Esophagus squamous epithelium (tissue), 4 donors: ENCODE data around the gene SV2A.
A peak's percentile ranks its signal among the peaks of the same experiment; 100 is the strongest.

Source experiments
- CTCF ChIP-seq, 6 experiments: fragments of 450-650 bp in 4 of 6; fragments of 200-600 bp in 2 of 6; sonication (generic) in 2 of 6; IDR thresholded peaks; one replicate each; pipeline ENCODE4 v1.5.1; 2016 to 2019; ENCODE audit warnings: antibody characterized with exemption in 6 of 6, mild to moderate bottlenecking in 4 of 6, moderate library complexity in 4 of 6
- POLR2A ChIP-seq, 4 donors: fragments of 450-650 bp; IDR thresholded peaks; one replicate each; pipeline ENCODE4 v1.6.1; 2017; ENCODE audit warnings: antibody characterized with exemption in 4 of 4, mild to moderate bottlenecking in 4 of 4, moderate library complexity in 3 of 4

- TF ChIP-seq CTCF (IDR thresholded peaks at IDR 0.05) (peak in 1 of 6 experiments; percentile 22), POLR2A (IDR thresholded peaks at IDR 0.05) (peak in 3 of 4 donors; percentile 39 to 85 (median 74))
Observed at GRCh38 chr1:149899460-149900284, 18.0 kb downstream of the SV2A start, which contains the start of gene BOLA1.
